MCF 10A (cell line): Measurements from ENCODE around the gene PTPRT. TPM values are rescaled to one million over a fixed set of nuclear protein-coding genes. Genes with fewer than 3 reads are reported as not detected.

ENCODE experiments used
- BruUV-seq: library from RNA; stranded (reverse); fragments of 400-500 nt; replicated peaks from 2 replicates; lab custom pipeline; 2021; lab: Mats Ljungman, UMichigan
- CTCF ChIA-PET: fragments of 300-600 bp; sonication (Branson Sonifier 250); formaldehyde crosslinking; extraction: SDS; loops from one replicate; lab custom pipeline; 2021; ENCODE audit warnings: antibody characterized with exemption, inconsistent platforms; lab: Yijun Ruan, JAX
- POLR2A ChIA-PET: fragments of 300-600, 350-650 bp; sonication (Branson Sonifier 250); formaldehyde crosslinking; extraction: SDS; loops from one replicate; lab custom pipeline; 2020; ENCODE audit warnings: antibody characterized with exemption, inconsistent platforms; lab: Yijun Ruan, JAX
- DNase-seq: peaks from one replicate; pipeline ENCODE4 v3.0.0-alpha.2; 2018; ENCODE audit not compliant: unreplicated experiment
- H3K27ac Mint-ChIP-seq: one replicate; pipeline ENCODE4 v1.8.0; 2022; ENCODE audit warnings: mild to moderate bottlenecking, low read depth, mixed read lengths; ENCODE audit not compliant: unreplicated experiment
- H3K27me3 Mint-ChIP-seq: one replicate; pipeline ENCODE4 v1.8.0; 2022; ENCODE audit warnings: mixed read lengths; ENCODE audit not compliant: insufficient read depth, unreplicated experiment
- H3K36me3 Mint-ChIP-seq: one replicate; pipeline ENCODE4 v1.8.0; 2022; ENCODE audit warnings: mild to moderate bottlenecking, moderate library complexity, mixed read lengths; ENCODE audit not compliant: insufficient read depth, unreplicated experiment
- H3K4me1 Mint-ChIP-seq: one replicate; pipeline ENCODE4 v1.8.0; 2022; ENCODE audit warnings: mixed read lengths; ENCODE audit not compliant: insufficient read depth, unreplicated experiment
- H3K4me3 Mint-ChIP-seq: one replicate; pipeline ENCODE4 v1.8.0; 2022; ENCODE audit warnings: mild to moderate bottlenecking, moderate library complexity, mixed read lengths; ENCODE audit not compliant: unreplicated experiment
- H3K9me3 Mint-ChIP-seq: one replicate; pipeline ENCODE4 v1.8.0; 2022; ENCODE audit warnings: mixed read lengths; ENCODE audit not compliant: unreplicated experiment
- CTCF ChIP-seq: fragments of 200-600 bp; IDR thresholded peaks from one replicate; pipeline ENCODE4 v1.8.0; 2022; ENCODE audit warnings: antibody characterized with exemption, mild to moderate bottlenecking; ENCODE audit not compliant: unreplicated experiment
- intact Hi-C: fragments of 100-400 bp; cut with micrococcal nuclease; formaldehyde crosslinking; loops from 2 replicates; pipeline ENCODE4 v1.14.1; 2022
- total RNA-seq: library from RNA; stranded (reverse); gene quantifications from 2 replicates; pipeline ENCODE4 v1.2.3, GENCODE V29; 2022

PTPRT gene
- total RNA-seq, 1 experiment from 2014 or later = not detected

GRCh38 chr20:42981253-42981652 is 208.5 kb downstream of the PTPRT start:
- intact Hi-C loops = no loop called here
- Mint-ChIP-seq H3K4me3 (no peak overlapping the region), H3K27me3 (no peaks in the 10 kb centered on the region), H3K36me3 (no peaks in the 10 kb centered on the region), H3K4me1 (no peaks in the 10 kb centered on the region), H3K27ac (no peak overlapping the region), H3K9me3 (peaks cover 36% of the 10 kb centered on the region)
- no peak for TF ChIP-seq CTCF
- DNase-seq = no peak
- ChIA-PET POLR2A (no interaction called here), CTCF (interaction anchor here (1.2 kb wide), 1 partner anchor 26 kb away, joined by 3 read pairs; no protein-coding TSS in a partner anchor)
- BruUV-seq = no TSS peak

DNA sequence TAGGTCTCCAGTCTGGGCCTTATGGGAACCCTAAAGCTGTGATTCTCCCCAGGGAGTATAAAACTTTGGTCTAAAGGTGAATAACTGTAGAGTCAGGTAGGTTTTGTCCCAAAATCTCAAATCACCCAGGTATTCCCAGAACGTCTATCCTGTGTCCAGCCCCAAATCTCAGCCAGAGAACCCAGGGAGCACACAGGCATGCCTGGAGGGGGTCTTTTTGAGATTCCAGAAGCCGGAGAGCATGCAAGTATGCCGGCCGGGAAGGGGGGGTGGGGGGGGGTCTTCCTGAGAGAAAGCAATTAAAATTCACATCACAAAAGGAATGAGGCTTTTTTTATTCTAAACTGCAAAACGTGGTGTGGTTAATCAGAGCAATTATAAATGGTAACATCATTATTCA is 210.0 kb downstream of the PTPRT start:
- TF ChIP-seq CTCF = no peak
- Mint-ChIP-seq H3K4me1 (no peaks in the 10 kb centered on the region), H3K36me3 (no peaks in the 10 kb centered on the region), H3K9me3 (peaks cover 35% of the 10 kb centered on the region), H3K27ac (no peak overlapping the region), H3K4me3 (no peak overlapping the region), H3K27me3 (no peaks in the 10 kb centered on the region)
- POLR2A ChIA-PET = no interaction called here
- DNase-seq = no peak
- CTCF ChIA-PET = no interaction called here
- intact Hi-C loops = no loop called here
- no TSS peak for BruUV-seq

- TF ChIP-seq CTCF = no peak
- CTCF ChIA-PET = no interaction called here
- Mint-ChIP-seq H3K36me3 (no peaks in the 10 kb centered on the region), H3K27ac (no peak overlapping the region), H3K4me3 (no peak overlapping the region), H3K4me1 (no peaks in the 10 kb centered on the region), H3K27me3 (no peaks in the 10 kb centered on the region), H3K9me3 (peaks cover 37% of the 10 kb centered on the region)
- no peak for DNase-seq
- POLR2A ChIA-PET = no interaction called here
- no TSS peak for BruUV-seq
- intact Hi-C loops = no loop called here
These were observed 211.3 kb downstream of the PTPRT start for GRCh38 chr20:42978184-42978974.

- H3K27ac Mint-ChIP-seq = no peak overlapping the region
- CTCF ChIA-PET = no interaction called here
- H3K27me3 Mint-ChIP-seq = no peaks in the 10 kb centered on the region
- DNase-seq = no peak
- BruUV-seq = no TSS peak
- intact Hi-C loops = no loop called here
- H3K4me1 Mint-ChIP-seq = no peaks in the 10 kb centered on the region
- no peak overlapping the region for H3K4me3 Mint-ChIP-seq
- POLR2A ChIA-PET = no interaction called here
- no peak for TF ChIP-seq CTCF
- no peaks in the 10 kb centered on the region for H3K36me3 Mint-ChIP-seq
- peaks cover 44% of the 10 kb centered on the region for H3K9me3 Mint-ChIP-seq
These were observed 213.7 kb downstream of the PTPRT start for GRCh38 chr20:42975974-42976373.
